OCI-LY1 (cell line): ENCODE results near the gene RAPGEF4.

Experiments used
- EZH2 ChIP-seq: fragments of 200-600 bp; sonication (generic), shearing (Covaris generic); IDR thresholded peaks from 2 replicates; pipeline ENCODE4 v1.8.0; 2017; ENCODE audit warnings: borderline replicate concordance, mixed run types, mild to moderate bottlenecking, antibody characterized with exemption, low read length, moderate library complexity, mixed read lengths
- TF ChIP-seq, protein P1 (sequence below): fragments of 200-600 bp; sonication (generic), shearing (Covaris generic); IDR thresholded peaks from 2 replicates; pipeline ENCODE4 v1.5.1; 2017; ENCODE audit warnings: mild to moderate bottlenecking, antibody characterized with exemption, low read length, moderate library complexity, mixed read lengths

DNA sequence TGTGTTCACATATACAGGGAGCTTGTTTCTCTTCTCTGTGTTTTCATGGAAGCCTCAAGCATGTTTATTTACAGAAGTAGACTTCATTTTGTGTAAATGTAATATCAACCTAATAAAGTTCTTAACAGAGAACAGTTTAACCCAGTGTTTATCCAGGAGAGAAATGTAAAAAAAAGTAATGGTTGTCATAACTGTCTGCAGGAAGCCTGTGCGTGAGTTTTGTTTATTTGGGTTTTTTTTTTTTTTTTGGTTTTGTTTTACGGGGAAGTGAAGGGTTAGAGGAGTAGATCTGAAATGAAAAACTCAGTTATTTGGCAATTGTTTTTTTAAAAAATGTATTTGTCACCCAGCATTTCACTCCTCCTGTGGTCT lies 124.7 kb downstream of the RAPGEF4 start:
- TF ChIP-seq, protein P1, sequence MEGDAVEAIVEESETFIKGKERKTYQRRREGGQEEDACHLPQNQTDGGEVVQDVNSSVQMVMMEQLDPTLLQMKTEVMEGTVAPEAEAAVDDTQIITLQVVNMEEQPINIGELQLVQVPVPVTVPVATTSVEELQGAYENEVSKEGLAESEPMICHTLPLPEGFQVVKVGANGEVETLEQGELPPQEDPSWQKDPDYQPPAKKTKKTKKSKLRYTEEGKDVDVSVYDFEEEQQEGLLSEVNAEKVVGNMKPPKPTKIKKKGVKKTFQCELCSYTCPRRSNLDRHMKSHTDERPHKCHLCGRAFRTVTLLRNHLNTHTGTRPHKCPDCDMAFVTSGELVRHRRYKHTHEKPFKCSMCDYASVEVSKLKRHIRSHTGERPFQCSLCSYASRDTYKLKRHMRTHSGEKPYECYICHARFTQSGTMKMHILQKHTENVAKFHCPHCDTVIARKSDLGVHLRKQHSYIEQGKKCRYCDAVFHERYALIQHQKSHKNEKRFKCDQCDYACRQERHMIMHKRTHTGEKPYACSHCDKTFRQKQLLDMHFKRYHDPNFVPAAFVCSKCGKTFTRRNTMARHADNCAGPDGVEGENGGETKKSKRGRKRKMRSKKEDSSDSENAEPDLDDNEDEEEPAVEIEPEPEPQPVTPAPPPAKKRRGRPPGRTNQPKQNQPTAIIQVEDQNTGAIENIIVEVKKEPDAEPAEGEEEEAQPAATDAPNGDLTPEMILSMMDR, result no peak
- no peak for TF ChIP-seq EZH2
